ENCODE data around the gene AMY2B. TPM values are rescaled to one million over a fixed set of nuclear protein-coding genes. Genes with fewer than 3 reads are reported as not detected.

The AMY2B gene
- total and polyA plus RNA-seq, 2 of the 13 experiments (the other 11 are each of a cell fraction or from before 2014, with no cell fraction given), result 1.3 to 1.9 TPM

DNA sequence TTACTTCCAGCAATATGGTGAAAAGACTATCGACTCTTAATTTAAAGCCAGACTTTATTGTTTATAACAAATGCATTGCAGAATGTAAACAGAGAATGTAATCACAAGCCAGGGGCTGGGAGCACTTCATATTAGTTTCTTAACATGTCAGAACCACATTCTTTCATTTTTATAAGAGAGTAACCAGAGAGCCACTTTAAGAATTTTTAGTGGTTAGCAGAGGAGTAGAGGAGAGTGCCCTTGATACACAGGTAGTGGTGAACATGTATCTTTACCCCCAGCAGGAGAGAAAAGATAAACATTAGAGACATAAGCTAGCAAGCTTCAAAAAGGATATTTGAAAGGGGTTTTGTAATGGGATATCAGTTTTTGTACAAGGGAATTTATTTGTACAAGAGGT lies 11.1 kb downstream of the AMY2B start:
- in situ Hi-C loops (cut with HindIII; ENCODE audit: extremely low pct_ligation_motif_present, low pct_unique_long_range_greater_than_20kb) (no loop called here), intact Hi-C loops (cut with micrococcal nuclease; ENCODE audit: unreplicated experiment) (no loop called here)
- POLR2A ChIA-PET, result no interaction called here
- Histone ChIP-seq H3K4me2 (ENCODE audit: low read depth, low read length) (no peak overlapping the region), H3K27me3 (ENCODE audit: control insufficient read depth in 1 of 2, insufficient read depth in 2 of 2, low read length in 2 of 2) (no peaks in the 10 kb centered on the region; a peak in 1 of 5 replicates), H3K9me3 (ENCODE audit: low read length) (no peaks in the 10 kb centered on the region), H2AFZ (ENCODE audit: low read length) (no peak overlapping the region), H3K36me3 (replicated peaks in 1 of 2; ENCODE audit: control insufficient read depth in 1 of 2, insufficient read depth in 2 of 2, low read length in 2 of 2) (no peaks in the 10 kb centered on the region), H3K4me3 (replicated peaks in 1 of 3; ENCODE audit: insufficient read depth in 1 of 3, low read depth in 2 of 3, low read length in 3 of 3) (no peak overlapping the region), H3K4me1 (ENCODE audit: insufficient read depth, low read length) (no peaks in the 10 kb centered on the region), H3K27ac (ENCODE audit: extremely low read length, insufficient read depth, low read length) (no peak overlapping the region), H3K9ac (ENCODE audit: insufficient read depth, low read depth, low read length) (no peak overlapping the region), H4K20me1 (ENCODE audit: insufficient read depth, low read length) (no peaks in the 10 kb centered on the region), H3K79me2 (ENCODE audit: insufficient read depth, low read length) (no peaks in the 10 kb centered on the region)
- no TSS peak for BruUV-seq (replicated peaks)
- DNase-seq (ENCODE audit: low spot score), result no peak
- TF ChIP-seq CC2D1A (CRISPR knock-in tag; IDR thresholded peaks at IDR 0.05), result no peak
- TF ChIP-seq ZSCAN30 (CRISPR knock-in tag; IDR thresholded peaks at IDR 0.05), result no peak
- no peak for TF ChIP-seq SNRNP70 (IDR thresholded peaks at IDR 0.05; ENCODE audit: low read depth, low read length)
- ATAC-seq, result no peak
- CTCF ChIA-PET (ENCODE audit: low intra/inter-chr PET ratio, low total read pairs), result no interaction called here
- WGBS (ENCODE audit: low lambda C conversion rate), result 0% methylated on average over 1 of the region's 1 CpG
- no peak for FAIRE-seq

DNA sequence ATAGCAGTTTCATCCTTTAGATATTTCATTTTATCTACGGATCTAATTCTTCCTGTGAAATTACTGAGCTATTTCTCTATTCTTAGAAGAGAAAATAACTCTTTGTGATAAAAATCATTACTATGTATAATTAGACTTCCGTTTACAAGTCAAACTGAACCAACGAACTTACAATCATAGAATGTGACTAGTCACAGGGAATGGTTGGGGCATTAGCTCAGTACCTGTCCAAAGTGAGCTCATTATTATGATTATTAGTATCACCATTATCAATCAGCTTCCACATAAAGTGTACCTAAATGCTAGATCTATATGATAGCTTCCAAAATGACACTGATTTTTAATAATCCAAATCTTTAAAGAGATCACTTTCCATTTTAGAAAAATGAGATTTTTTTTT lies 12.5 kb downstream of the AMY2B start:
- Histone ChIP-seq H3K9ac (ENCODE audit: insufficient read depth, low read depth, low read length) (no peak overlapping the region), H2AFZ (ENCODE audit: low read length) (no peak overlapping the region), H3K4me3 (replicated peaks in 1 of 3; ENCODE audit: insufficient read depth in 1 of 3, low read depth in 2 of 3, low read length in 3 of 3) (no peak overlapping the region), H3K4me1 (ENCODE audit: insufficient read depth, low read length) (no peaks in the 10 kb centered on the region), H3K79me2 (ENCODE audit: insufficient read depth, low read length) (no peaks in the 10 kb centered on the region), H3K9me3 (ENCODE audit: low read length) (peaks cover 9% of the 10 kb centered on the region), H3K27me3 (ENCODE audit: control insufficient read depth in 1 of 2, insufficient read depth in 2 of 2, low read length in 2 of 2) (no peaks in the 10 kb centered on the region; a peak in 1 of 5 replicates), H3K27ac (ENCODE audit: extremely low read length, insufficient read depth, low read length) (no peak overlapping the region), H4K20me1 (ENCODE audit: insufficient read depth, low read length) (no peaks in the 10 kb centered on the region), H3K36me3 (replicated peaks in 1 of 2; ENCODE audit: control insufficient read depth in 1 of 2, insufficient read depth in 2 of 2, low read length in 2 of 2) (no peaks in the 10 kb centered on the region), H3K4me2 (ENCODE audit: low read depth, low read length) (no peak overlapping the region)
- in situ Hi-C loops (cut with HindIII; ENCODE audit: extremely low pct_ligation_motif_present, low pct_unique_long_range_greater_than_20kb), result no loop called here
- ChIA-PET CTCF (ENCODE audit: low intra/inter-chr PET ratio, low total read pairs) (no interaction called here), POLR2A (no interaction called here)
- intact Hi-C loops (cut with micrococcal nuclease; ENCODE audit: unreplicated experiment), result no loop called here
- ATAC-seq (no peak), DNase-seq (ENCODE audit: low spot score) (no peak), FAIRE-seq (no peak)
- WGBS (ENCODE audit: low lambda C conversion rate), result 23% methylated on average over 3 of the region's 3 CpGs
- no TSS peak for BruUV-seq (replicated peaks)
- TF ChIP-seq, protein P1, sequence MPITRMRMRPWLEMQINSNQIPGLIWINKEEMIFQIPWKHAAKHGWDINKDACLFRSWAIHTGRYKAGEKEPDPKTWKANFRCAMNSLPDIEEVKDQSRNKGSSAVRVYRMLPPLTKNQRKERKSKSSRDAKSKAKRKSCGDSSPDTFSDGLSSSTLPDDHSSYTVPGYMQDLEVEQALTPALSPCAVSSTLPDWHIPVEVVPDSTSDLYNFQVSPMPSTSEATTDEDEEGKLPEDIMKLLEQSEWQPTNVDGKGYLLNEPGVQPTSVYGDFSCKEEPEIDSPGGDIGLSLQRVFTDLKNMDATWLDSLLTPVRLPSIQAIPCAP (CRISPR knock-in tag; IDR thresholded peaks at IDR 0.05; ENCODE audit: low read depth), result no peak
- TF ChIP-seq HNRNPK (IDR thresholded peaks at IDR 0.05; ENCODE audit: low read depth, low read length, poor library complexity, severe bottlenecking) (no peak), ZNF749 (CRISPR knock-in tag; IDR thresholded peaks at IDR 0.05; ENCODE audit: borderline replicate concordance) (no peak), DNMT1 (CRISPR knock-in tag; IDR thresholded peaks at IDR 0.05) (no peak), ZNF460 (CRISPR knock-in tag; IDR thresholded peaks at IDR 0.05; ENCODE audit: borderline replicate concordance) (no peak), SIX1 (CRISPR knock-in tag; IDR thresholded peaks at IDR 0.05; ENCODE audit: borderline replicate concordance) (no peak), SMYD3 (CRISPR knock-in tag; IDR thresholded peaks at IDR 0.05) (no peak), HOMEZ (CRISPR knock-in tag; IDR thresholded peaks at IDR 0.05; ENCODE audit: low read depth) (no peak), ZNF253 (CRISPR knock-in tag; IDR thresholded peaks at IDR 0.05; ENCODE audit: borderline replicate concordance) (no peak), PRMT3 (CRISPR knock-in tag; IDR thresholded peaks at IDR 0.05; ENCODE audit: borderline replicate concordance, low read depth) (no peak), ZBTB21 (CRISPR knock-in tag; IDR thresholded peaks at IDR 0.05) (no peak), NFYB (CRISPR knock-in tag; IDR thresholded peaks at IDR 0.05) (no peak), KDM4B (CRISPR knock-in tag; IDR thresholded peaks at IDR 0.05) (no peak)
- TF ChIP-seq, protein P2, sequence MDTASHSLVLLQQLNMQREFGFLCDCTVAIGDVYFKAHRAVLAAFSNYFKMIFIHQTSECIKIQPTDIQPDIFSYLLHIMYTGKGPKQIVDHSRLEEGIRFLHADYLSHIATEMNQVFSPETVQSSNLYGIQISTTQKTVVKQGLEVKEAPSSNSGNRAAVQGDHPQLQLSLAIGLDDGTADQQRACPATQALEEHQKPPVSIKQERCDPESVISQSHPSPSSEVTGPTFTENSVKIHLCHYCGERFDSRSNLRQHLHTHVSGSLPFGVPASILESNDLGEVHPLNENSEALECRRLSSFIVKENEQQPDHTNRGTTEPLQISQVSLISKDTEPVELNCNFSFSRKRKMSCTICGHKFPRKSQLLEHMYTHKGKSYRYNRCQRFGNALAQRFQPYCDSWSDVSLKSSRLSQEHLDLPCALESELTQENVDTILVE (CRISPR knock-in tag; IDR thresholded peaks at IDR 0.05), result no peak

Data from HepG2 (cell line).